ENCODE results near the gene FLT3. TPM values are rescaled to one million over a fixed set of nuclear protein-coding genes. Genes with fewer than 3 reads are reported as not detected.

Gene FLT3
- total and polyA plus RNA-seq, 9 of the 15 experiments (the other 6 are each of a cell fraction or from before 2014, with no cell fraction given), result not detected

- TF ChIP-seq L3MBTL2 (IDR thresholded peaks at IDR 0.05) (peak; percentile 55), ZNF134 (CRISPR knock-in tag; conservative IDR thresholded peaks at IDR 0.05) (no peak), EHMT2 (IDR thresholded peaks at IDR 0.05) (no peak), SMARCA4 (IDR thresholded peaks at IDR 0.05) (no peak), KAT8 (IDR thresholded peaks at IDR 0.05; ENCODE audit: low read depth) (no peak), ZNF384 (IDR thresholded peaks at IDR 0.05; ENCODE audit: low read depth, low read length) (no peak), MTA3 (IDR thresholded peaks at IDR 0.05; ENCODE audit: borderline replicate concordance) (no peak), PCBP2 (IDR thresholded peaks at IDR 0.05; ENCODE audit: low read depth, low read length, poor library complexity, severe bottlenecking) (peak; percentile 15), DACH1 (IDR thresholded peaks at IDR 0.05; ENCODE audit: partially characterized antibody) (no peak), BRD4 (IDR thresholded peaks at IDR 0.05) (no peak; the same call in 1 of the 2 replicates), ELF2 (CRISPR knock-in tag; IDR thresholded peaks at IDR 0.05) (no peak), TAF1 (IDR thresholded peaks at IDR 0.05; ENCODE audit: control insufficient read depth, extremely low read depth, insufficient read depth, low read length, severe bottlenecking) (peak; percentile 66), DMBX1 (CRISPR knock-in tag; IDR thresholded peaks at IDR 0.05; ENCODE audit: borderline replicate concordance) (no peak), SMARCB1 (IDR thresholded peaks at IDR 0.05; ENCODE audit: insufficient read length, low read depth) (no peak), KDM5B (IDR thresholded peaks at IDR 0.05; ENCODE audit: insufficient replicate concordance, low read depth, low read length) (peak; percentile 60), TCF7L2 (IDR thresholded peaks at IDR 0.05; ENCODE audit: low read depth, low read length) (no peak), ZNF407 (IDR thresholded peaks at IDR 0.05; ENCODE audit: low read depth) (no peak)
Observed at GRCh38 chr13:28138012-28138755, 37.8 kb upstream of the FLT3 start, which contains the start of gene PAN3 (continued).

Data from K562 (cell line).